ENCODE data around the gene SEMA4G. TPM values are rescaled to one million over a fixed set of nuclear protein-coding genes. Genes with fewer than 3 reads are reported as not detected.

SEMA4G gene
- total and polyA plus RNA-seq, 2 of the 13 experiments (the other 11 are each of a cell fraction or from before 2014, with no cell fraction given), result 46.2 to 207 TPM

- TF ChIP-seq ZNF780A (CRISPR knock-in tag; IDR thresholded peaks at IDR 0.05) (peak; percentile 82; the same call in 1 of the 2 replicates), ZFAT (CRISPR knock-in tag; conservative IDR thresholded peaks at IDR 0.05) (no peak), ZNF776 (CRISPR knock-in tag; IDR thresholded peaks at IDR 0.05) (peak; percentile 76; the same call in 1 of the 2 replicates), SOX6 (IDR thresholded peaks at IDR 0.05) (no peak), SOX6 (CRISPR knock-in tag; IDR thresholded peaks at IDR 0.05) (peak; percentile 36), ZNF850 (CRISPR knock-in tag; conservative IDR thresholded peaks at IDR 0.05) (no peak), NFYB (CRISPR knock-in tag; IDR thresholded peaks at IDR 0.05) (no peak), TFE3 (CRISPR knock-in tag; IDR thresholded peaks at IDR 0.05) (no peak; the same call in none of the 2 replicates), ATF7 (IDR thresholded peaks at IDR 0.05) (no peak), ATF7 (CRISPR knock-in tag; IDR thresholded peaks at IDR 0.05) (peak; percentile 15; the same call in 1 of the 2 replicates), MEIS2 (CRISPR knock-in tag; IDR thresholded peaks at IDR 0.05) (no peak; the same call in 1 of the 2 replicates), CAMTA2 (CRISPR knock-in tag; IDR thresholded peaks at IDR 0.05; ENCODE audit: borderline replicate concordance) (0 out of 2 replicates have a peak, but pooled peaks have one; percentile 74), RBM39 (IDR thresholded peaks at IDR 0.05; ENCODE audit: low read depth, low read length, poor library complexity, severe bottlenecking) (peak; percentile 74), BORCS8-MEF2B (CRISPR knock-in tag; IDR thresholded peaks at IDR 0.05) (peak; percentile 53; the same call in 1 of the 2 replicates), ZNF430 (CRISPR knock-in tag; IDR thresholded peaks at IDR 0.05) (no peak), PHF5A (CRISPR knock-in tag; IDR thresholded peaks at IDR 0.05; ENCODE audit: low read depth, unreplicated experiment) (no peak), ZNF577 (CRISPR knock-in tag; IDR thresholded peaks at IDR 0.05; ENCODE audit: borderline replicate concordance, low read depth) (no peak), RERE (CRISPR knock-in tag; IDR thresholded peaks at IDR 0.05; ENCODE audit: low read depth) (no peak), ZNF446 (CRISPR knock-in tag; IDR thresholded peaks at IDR 0.05) (no peak), KDM5B (CRISPR knock-in tag; IDR thresholded peaks at IDR 0.05; ENCODE audit: borderline replicate concordance) (peak; percentile 83; the same call in 1 of the 2 replicates)
- TF ChIP-seq, protein P1, sequence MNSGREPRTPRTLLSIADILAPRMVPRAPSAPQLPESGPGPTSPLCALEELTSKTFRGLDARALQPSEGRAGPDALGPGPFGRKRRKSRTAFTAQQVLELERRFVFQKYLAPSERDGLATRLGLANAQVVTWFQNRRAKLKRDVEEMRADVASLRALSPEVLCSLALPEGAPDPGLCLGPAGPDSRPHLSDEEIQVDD (CRISPR knock-in tag; IDR thresholded peaks at IDR 0.05; ENCODE audit: borderline replicate concordance), result 0 out of 2 replicates have a peak, but pooled peaks have one; percentile 6
- TF ChIP-seq, protein P2, sequence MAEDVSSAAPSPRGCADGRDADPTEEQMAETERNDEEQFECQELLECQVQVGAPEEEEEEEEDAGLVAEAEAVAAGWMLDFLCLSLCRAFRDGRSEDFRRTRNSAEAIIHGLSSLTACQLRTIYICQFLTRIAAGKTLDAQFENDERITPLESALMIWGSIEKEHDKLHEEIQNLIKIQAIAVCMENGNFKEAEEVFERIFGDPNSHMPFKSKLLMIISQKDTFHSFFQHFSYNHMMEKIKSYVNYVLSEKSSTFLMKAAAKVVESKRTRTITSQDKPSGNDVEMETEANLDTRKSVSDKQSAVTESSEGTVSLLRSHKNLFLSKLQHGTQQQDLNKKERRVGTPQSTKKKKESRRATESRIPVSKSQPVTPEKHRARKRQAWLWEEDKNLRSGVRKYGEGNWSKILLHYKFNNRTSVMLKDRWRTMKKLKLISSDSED (CRISPR knock-in tag; IDR thresholded peaks at IDR 0.05), result 0 out of 2 replicates have a peak, but pooled peaks have one; percentile 92
These were observed 17.8 kb downstream of the SEMA4G start, which contains the start of the genes MRPL43 and TWNK (continued) for GRCh38 chr10:100986952-100987684.
